SK-N-SH treated with all-trans-retinoic acid at 6 μM for 48 hours (cell line): ENCODE results near the gene IL17C.

ENCODE experiments used
- BACH2 ChIP-seq: fragments of 250-450 bp; sonication (Bioruptor Pico); IDR thresholded peaks from 2 replicates; pipeline ENCODE4 v1.9.0; 2021; ENCODE audit warnings: mild to moderate bottlenecking, borderline replicate concordance
- PPARA ChIP-seq: fragments of 250-450 bp; sonication (Bioruptor Pico); IDR thresholded peaks from 2 replicates; pipeline ENCODE4 v1.5.0; 2020; ENCODE audit warnings: mild to moderate bottlenecking, borderline replicate concordance
- RARB ChIP-seq: fragments of 250-450 bp; sonication (Bioruptor Pico); IDR thresholded peaks from 2 replicates; pipeline ENCODE4 v1.8.0; 2021; ENCODE audit warnings: mild to moderate bottlenecking, moderate library complexity
- ZC3H10 ChIP-seq: fragments of 250-450 bp; sonication (Bioruptor Pico); IDR thresholded peaks from 2 replicates; pipeline ENCODE4 v1.5.1; 2021; ENCODE audit warnings: mild to moderate bottlenecking, moderate library complexity
- ZFP3 ChIP-seq: fragments of 250-450 bp; sonication (Bioruptor Pico); IDR thresholded peaks from 2 replicates; pipeline ENCODE4 v1.5.0; 2020; ENCODE audit warnings: mild to moderate bottlenecking, moderate library complexity
- ZNF70 ChIP-seq: fragments of 450-650 bp; formaldehyde crosslinking; IDR thresholded peaks from 2 replicates; pipeline ENCODE4 v1.5.0; 2020; ENCODE audit warnings: mild to moderate bottlenecking, moderate library complexity
- ZNF8 ChIP-seq: fragments of 450-650 bp; formaldehyde crosslinking; IDR thresholded peaks from 2 replicates; pipeline ENCODE4 v1.5.0; 2020; ENCODE audit warnings: mild to moderate bottlenecking, moderate library complexity
- TF ChIP-seq, protein P1 (sequence below): fragments of 250-450 bp; sonication (Bioruptor Pico); IDR thresholded peaks from 2 replicates; pipeline ENCODE4 v1.8.0; 2020; ENCODE audit warnings: mild to moderate bottlenecking, moderate library complexity, borderline replicate concordance

DNA sequence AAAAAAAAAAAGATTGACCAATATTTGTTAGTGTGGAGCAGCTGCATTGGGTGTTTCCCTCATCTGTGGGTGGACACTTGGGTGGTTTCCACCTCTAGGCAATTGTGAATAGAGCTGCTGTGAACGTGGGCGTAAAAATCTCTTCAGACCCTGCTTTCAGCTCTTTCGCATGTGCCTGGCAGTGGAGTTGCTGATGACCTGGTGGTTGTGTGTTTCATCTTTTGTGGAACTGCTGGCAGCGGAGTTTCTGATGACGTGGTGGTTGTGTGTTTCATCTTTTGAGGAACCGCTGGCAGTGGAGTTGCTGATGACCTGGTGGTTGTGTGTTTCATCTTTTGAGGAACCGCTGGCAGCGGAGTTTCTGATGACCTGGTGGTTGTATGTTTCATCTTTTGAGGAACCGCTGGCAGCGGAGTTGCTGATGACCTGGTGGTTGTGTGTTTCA is 46.8 kb upstream of the IL17C start:
- TF ChIP-seq BACH2 (CRISPR knock-in tag) (no peak), ZC3H10 (no peak), PPARA (CRISPR knock-in tag) (no peak), ZNF70 (CRISPR knock-in tag) (no peak), ZNF8 (no peak), RARB (CRISPR knock-in tag) (no peak), ZFP3 (no peak)
- TF ChIP-seq, protein P1, sequence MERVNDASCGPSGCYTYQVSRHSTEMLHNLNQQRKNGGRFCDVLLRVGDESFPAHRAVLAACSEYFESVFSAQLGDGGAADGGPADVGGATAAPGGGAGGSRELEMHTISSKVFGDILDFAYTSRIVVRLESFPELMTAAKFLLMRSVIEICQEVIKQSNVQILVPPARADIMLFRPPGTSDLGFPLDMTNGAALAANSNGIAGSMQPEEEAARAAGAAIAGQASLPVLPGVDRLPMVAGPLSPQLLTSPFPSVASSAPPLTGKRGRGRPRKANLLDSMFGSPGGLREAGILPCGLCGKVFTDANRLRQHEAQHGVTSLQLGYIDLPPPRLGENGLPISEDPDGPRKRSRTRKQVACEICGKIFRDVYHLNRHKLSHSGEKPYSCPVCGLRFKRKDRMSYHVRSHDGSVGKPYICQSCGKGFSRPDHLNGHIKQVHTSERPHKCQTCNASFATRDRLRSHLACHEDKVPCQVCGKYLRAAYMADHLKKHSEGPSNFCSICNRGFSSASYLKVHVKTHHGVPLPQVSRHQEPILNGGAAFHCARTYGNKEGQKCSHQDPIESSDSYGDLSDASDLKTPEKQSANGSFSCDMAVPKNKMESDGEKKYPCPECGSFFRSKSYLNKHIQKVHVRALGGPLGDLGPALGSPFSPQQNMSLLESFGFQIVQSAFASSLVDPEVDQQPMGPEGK (CRISPR knock-in tag): no peak
